GM23248 (cell line): ENCODE results near the gene LVRN. TPM values are rescaled to one million over a fixed set of nuclear protein-coding genes. Genes with fewer than 3 reads are reported as not detected.

Experiments
- DNase-seq: peaks from one replicate; pipeline ENCODE4 v3.0.0-alpha.2; 2015
- H2AFZ ChIP-seq: fragments of 200-600 bp; sonication (generic); 2 replicates; pipeline ENCODE4 v1.6.1; 2016; ENCODE audit warnings: antibody characterized with exemption
- H3F3A ChIP-seq: fragments of 200-600 bp; sonication (generic); 2 replicates; pipeline ENCODE4 v1.6.1; 2016; ENCODE audit warnings: mild to moderate bottlenecking, antibody characterized with exemption, mixed run types; ENCODE audit not compliant: insufficient read depth
- H3K27ac ChIP-seq: fragments of 200-600 bp; sonication (generic); 2 replicates; pipeline ENCODE4 v1.5.1; 2016; ENCODE audit warnings: mild to moderate bottlenecking
- H3K27me3 ChIP-seq: fragments of 200-600 bp; sonication (generic); replicated peaks from 2 replicates; pipeline ENCODE4 v1.6.1; 2016; ENCODE audit warnings: mild to moderate bottlenecking; ENCODE audit not compliant: insufficient read depth
- H3K36me3 ChIP-seq: fragments of 200-600 bp; sonication (generic); 2 replicates; pipeline ENCODE4 v1.6.1; 2016; ENCODE audit warnings: low read depth, mild to moderate bottlenecking
- H3K4me1 ChIP-seq: fragments of 200-600 bp; sonication (generic); 2 replicates; pipeline ENCODE4 v1.6.1; 2016; ENCODE audit warnings: mild to moderate bottlenecking; ENCODE audit not compliant: insufficient read depth
- H3K4me2 ChIP-seq: fragments of 200-600 bp; sonication (generic); one replicate; pipeline ENCODE4 v1.6.1; 2016; ENCODE audit warnings: mild to moderate bottlenecking; ENCODE audit not compliant: unreplicated experiment
- H3K4me3 ChIP-seq: fragments of 200-600 bp; sonication (generic); 2 replicates; pipeline ENCODE4 v1.5.1; 2016; ENCODE audit warnings: mild to moderate bottlenecking
- H3K79me2 ChIP-seq: fragments of 200-600 bp; sonication (generic); 2 replicates; pipeline ENCODE4 v1.6.1; 2016; ENCODE audit warnings: mild to moderate bottlenecking; ENCODE audit not compliant: insufficient read depth
- H3K9ac ChIP-seq: fragments of 200-600 bp; sonication (generic); 2 replicates; pipeline ENCODE4 v1.6.1; 2016; ENCODE audit warnings: mild to moderate bottlenecking
- H3K9me2 ChIP-seq: fragments of 200-600 bp; sonication (generic); 2 replicates; pipeline ENCODE4 v1.6.1; 2016; ENCODE audit warnings: mixed run types, mild to moderate bottlenecking, moderate library complexity; ENCODE audit not compliant: insufficient read depth
- H3K9me3 ChIP-seq: fragments of 200-600 bp; sonication (generic); one replicate; pipeline ENCODE4 v1.6.1; 2017; ENCODE audit warnings: low read depth
- H4K20me1 ChIP-seq: fragments of 200-600 bp; sonication (generic); 2 replicates; pipeline ENCODE4 v1.6.0; 2016; ENCODE audit not compliant: insufficient read depth
- EZH2 ChIP-seq: fragments of 200-600 bp; sonication (generic); IDR thresholded peaks from 2 replicates; pipeline ENCODE4 v1.6.1; 2018; ENCODE audit warnings: antibody characterized with exemption, mild to moderate bottlenecking; ENCODE audit not compliant: insufficient read depth, poor library complexity, severe bottlenecking
- EZH2phosphoT487 ChIP-seq: fragments of 200-600 bp; sonication (generic); IDR thresholded peaks from 2 replicates; pipeline ENCODE4 v1.6.1; 2018; ENCODE audit warnings: antibody characterized with exemption, moderate library complexity, mild to moderate bottlenecking, low read depth; ENCODE audit not compliant: insufficient read depth
- WGBS, 2 experiments: methylation state at CpG; one replicate each; pipeline ENCODE4 v1.1.6; 2015 to 2017; ENCODE audit warnings: low lambda C conversion rate in 2 of 2, low coverage in 1 of 2; ENCODE audit errors: missing lambda C conversion rate in 2 of 2; 5-methylcytosine and 5-hydroxymethylcytosine counted together
- in situ Hi-C: fragments of 300-500 bp; cut with MboI; formaldehyde crosslinking; loops from 2 replicates; pipeline ENCODE4 v1.15.0; 2020
- polyA plus RNA-seq: library from polyadenylated mRNA; unstranded; fragments of >200 nt; fragmentation: Nextera tagmentation; extraction: Ambion mirVana; gene quantifications from 2 replicates; pipeline ENCODE4 v1.2.1, GENCODE V29; 2016
- total RNA-seq: library from RNA; depleted of rRNA; stranded (reverse); fragments of >200 nt; shearing (Covaris generic); gene quantifications from 2 replicates; pipeline ENCODE4 v1.2.3, GENCODE V29; 2014

LVRN gene
- total and polyA plus RNA-seq, 2 experiments from 2014 or later, result 0.18 to 0.32 TPM

- Histone ChIP-seq H3F3A (peaks cover 12% of the 10 kb centered on the region; the same call in 1 of the 2 replicates), H3K4me2 (no peak overlapping the region), H3K9me2 (no peaks in the 10 kb centered on the region), H3K9ac (no peak overlapping the region), H2AFZ (no peak overlapping the region), H3K27ac (peak overlapping the region; percentile 35), H3K36me3 (no peaks in the 10 kb centered on the region), H3K79me2 (no peaks in the 10 kb centered on the region), H3K4me3 (no peak overlapping the region), H3K9me3 (no peaks in the 10 kb centered on the region), H3K27me3 (no peaks in the 10 kb centered on the region), H3K4me1 (peaks cover 33% of the 10 kb centered on the region), H4K20me1 (no peaks in the 10 kb centered on the region)
- in situ Hi-C loops, result no loop called here
- DNase-seq, result peak; percentile 64
- WGBS, 2 experiments, result 30 to 31% methylated on average over 3 of the region's 3 CpGs
- no peak for TF ChIP-seq EZH2
- no peak for TF ChIP-seq EZH2phosphoT487
These were observed 47.5 kb downstream of the LVRN start for GRCh38 chr5:116009806-116010205.

- no peak overlapping the region for H2AFZ ChIP-seq
- H3K79me2 ChIP-seq, result no peaks in the 10 kb centered on the region
- no peaks in the 10 kb centered on the region for H4K20me1 ChIP-seq
- no peak overlapping the region for H3K9ac ChIP-seq
- peaks cover 12% of the 10 kb centered on the region; the same call in 1 of the 2 replicates for H3F3A ChIP-seq
- no peak overlapping the region for H3K27ac ChIP-seq
- H3K4me1 ChIP-seq, result peaks cover 33% of the 10 kb centered on the region
- no peaks in the 10 kb centered on the region for H3K27me3 ChIP-seq
- H3K9me2 ChIP-seq, result no peaks in the 10 kb centered on the region
- no peaks in the 10 kb centered on the region for H3K36me3 ChIP-seq
- no peaks in the 10 kb centered on the region for H3K9me3 ChIP-seq
- peak; percentile 53 for DNase-seq
- peak overlapping the region; percentile 5 for H3K4me2 ChIP-seq
- no peak for TF ChIP-seq EZH2
- no peak for TF ChIP-seq EZH2phosphoT487
- in situ Hi-C loops, result no loop called here
- H3K4me3 ChIP-seq, result no peak overlapping the region
These were observed 48.8 kb downstream of the LVRN start for GRCh38 chr5:116011046-116011445.

GRCh38 chr5:116013207-116013785 is 51.0 kb downstream of the LVRN start:
- H3K27me3 ChIP-seq, result no peaks in the 10 kb centered on the region
- TF ChIP-seq EZH2phosphoT487, result no peak
- TF ChIP-seq EZH2, result no peak
- in situ Hi-C loops, result no loop called here
- H3K4me1 ChIP-seq, result peaks cover 33% of the 10 kb centered on the region
- no peaks in the 10 kb centered on the region for H3K79me2 ChIP-seq
- peak overlapping the region; percentile 25 for H3K4me2 ChIP-seq
- no peak overlapping the region for H3K9ac ChIP-seq
- no peak overlapping the region for H3K27ac ChIP-seq
- DNase-seq, result peak; percentile 43
- H3F3A ChIP-seq, result peaks cover 12% of the 10 kb centered on the region; the same call in 1 of the 2 replicates
- 37 to 38% methylated on average over 6 of the region's 6 CpGs for WGBS, 2 experiments
- no peaks in the 10 kb centered on the region for H3K9me2 ChIP-seq
- no peak overlapping the region for H3K4me3 ChIP-seq
- no peaks in the 10 kb centered on the region for H3K36me3 ChIP-seq
- no peaks in the 10 kb centered on the region for H4K20me1 ChIP-seq
- 0 out of 2 replicates have a peak overlapping the region, but pooled peaks have one; percentile 7 for H2AFZ ChIP-seq
- H3K9me3 ChIP-seq, result no peaks in the 10 kb centered on the region

- no peaks in the 10 kb centered on the region for H3K9me2 ChIP-seq
- no peak overlapping the region for H3K27ac ChIP-seq
- H3K9ac ChIP-seq, result no peak overlapping the region
- 0 out of 2 replicates have a peak overlapping the region, but pooled peaks have one; percentile 7 for H2AFZ ChIP-seq
- in situ Hi-C loops, result no loop called here
- DNase-seq, result no peak
- no peak overlapping the region for H3K4me2 ChIP-seq
- no peaks in the 10 kb centered on the region for H3K27me3 ChIP-seq
- no peaks in the 10 kb centered on the region for H3K36me3 ChIP-seq
- H3K79me2 ChIP-seq, result no peaks in the 10 kb centered on the region
- H4K20me1 ChIP-seq, result no peaks in the 10 kb centered on the region
- no peaks in the 10 kb centered on the region for H3K9me3 ChIP-seq
- no peak overlapping the region for H3K4me3 ChIP-seq
- H3K4me1 ChIP-seq, result peaks cover 33% of the 10 kb centered on the region
- H3F3A ChIP-seq, result peaks cover 12% of the 10 kb centered on the region; the same call in 1 of the 2 replicates
- TF ChIP-seq EZH2 (no peak), EZH2phosphoT487 (no peak)
These were observed 51.7 kb downstream of the LVRN start for GRCh38 chr5:116013936-116014335.

- no peak for DNase-seq
- H3K27ac ChIP-seq, result no peak overlapping the region
- H3K9me2 ChIP-seq, result no peaks in the 10 kb centered on the region; the same call in 1 of the 2 replicates
- no peaks in the 10 kb centered on the region for H3K27me3 ChIP-seq
- in situ Hi-C loops, result no loop called here
- no peak overlapping the region for H3K4me2 ChIP-seq
- no peak overlapping the region for H3K9ac ChIP-seq
- H3K79me2 ChIP-seq, result no peaks in the 10 kb centered on the region
- no peaks in the 10 kb centered on the region for H3K36me3 ChIP-seq
- H3K9me3 ChIP-seq, result no peaks in the 10 kb centered on the region
- H4K20me1 ChIP-seq, result no peaks in the 10 kb centered on the region
- H3K4me3 ChIP-seq, result no peak overlapping the region
- H2AFZ ChIP-seq, result no peak overlapping the region
- no peaks in the 10 kb centered on the region for H3K4me1 ChIP-seq
- H3F3A ChIP-seq, result no peaks in the 10 kb centered on the region
- TF ChIP-seq EZH2phosphoT487 (no peak), EZH2 (no peak)
These were observed 61.3 kb downstream of the LVRN start for GRCh38 chr5:116023619-116024018.
